Lung microvascular endothelial cell (primary cell): ENCODE data around the gene CFLAR. TPM values are rescaled to one million over a fixed set of nuclear protein-coding genes. Genes with fewer than 3 reads are reported as not detected.
"Not testable (repeated sequence)": the region's sequence is repeated elsewhere in the genome, so short reads cannot be mapped to it uniquely, and the experiment has no call there.

Experiments
- DNase-seq, 2 donors: peaks; one replicate each; pipeline versions ENCODE4 v3.0.0 to v3.0.0-alpha.2; 2010; ENCODE audit warnings: low read depth in 2 of 2
- total RNA-seq: library from RNA; depleted of rRNA; stranded (reverse); fragments of >200 nt; gene quantifications from 2 replicates; pipeline ENCODE4 v1.2.1, GENCODE V29; 2014

The CFLAR gene
- 79.1 and 101 TPM in 2 replicates for total RNA-seq

DNA sequence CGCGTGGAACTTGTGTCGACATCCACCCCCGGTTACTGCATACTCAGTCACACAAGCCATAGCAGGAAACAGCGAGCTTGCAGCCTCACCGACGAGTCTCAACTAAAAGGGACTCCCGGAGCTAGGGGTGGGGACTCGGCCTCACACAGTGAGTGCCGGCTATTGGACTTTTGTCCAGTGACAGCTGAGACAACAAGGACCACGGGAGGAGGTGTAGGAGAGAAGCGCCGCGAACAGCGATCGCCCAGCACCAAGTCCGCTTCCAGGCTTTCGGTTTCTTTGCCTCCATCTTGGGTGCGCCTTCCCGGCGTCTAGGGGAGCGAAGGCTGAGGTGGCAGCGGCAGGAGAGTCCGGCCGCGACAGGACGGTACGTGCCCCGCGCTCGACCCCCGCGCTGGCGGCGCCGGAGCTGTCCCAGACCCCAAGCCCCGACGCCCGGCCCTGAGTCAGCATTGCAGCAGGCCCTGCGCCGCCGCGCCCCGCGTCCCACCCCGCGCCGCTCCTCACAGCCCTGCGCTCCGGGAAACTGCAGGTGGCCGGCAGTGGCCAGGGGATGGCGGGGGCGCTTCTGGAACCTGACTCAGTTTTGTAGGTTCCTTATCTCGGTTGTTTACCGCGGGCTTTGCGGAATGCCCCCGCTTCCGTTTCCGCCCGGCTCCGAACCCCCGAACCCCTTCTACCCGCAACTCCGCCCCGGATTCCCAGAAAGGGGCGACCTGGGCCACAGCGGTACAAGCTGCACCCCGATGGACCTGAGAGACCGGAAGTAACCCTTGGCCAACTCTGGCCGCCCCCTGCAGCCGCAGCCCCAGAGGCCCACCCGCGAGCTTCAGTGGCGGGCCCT lies at the start of gene CFLAR:
Gene CFLAR, plus strand, starts transcription at position 50 of the 844 bp plus-strand sequence. CDS start 13,702 bp downstream, outside the sequence.
- peak; percentile 77 to 85 for DNase-seq

- DNase-seq, result peak in 1 of 2 donors; percentile 18
Observed at GRCh38 chr2:201070948-201071478, 45.0 kb upstream of the CFLAR start.

GRCh38 chr2:201071479-201072200 lies 44.3 kb upstream of the CFLAR start, which contains the start of the genes HYCC2 and NDUFB3:
TSS of gene HYCC2 (minus strand) at chr2:201071671. CDS start at chr2:201024009, 47,662 bp downstream.
TSS of gene NDUFB3 (plus strand) at chr2:201072001. CDS start at chr2:201078883, 6,882 bp downstream.
- DNase-seq, result peak; percentile 97

- peak in 1 of 2 donors; percentile 8 for DNase-seq
Observed at GRCh38 chr2:201072201-201072530, 43.8 kb upstream of the CFLAR start.

DNA sequence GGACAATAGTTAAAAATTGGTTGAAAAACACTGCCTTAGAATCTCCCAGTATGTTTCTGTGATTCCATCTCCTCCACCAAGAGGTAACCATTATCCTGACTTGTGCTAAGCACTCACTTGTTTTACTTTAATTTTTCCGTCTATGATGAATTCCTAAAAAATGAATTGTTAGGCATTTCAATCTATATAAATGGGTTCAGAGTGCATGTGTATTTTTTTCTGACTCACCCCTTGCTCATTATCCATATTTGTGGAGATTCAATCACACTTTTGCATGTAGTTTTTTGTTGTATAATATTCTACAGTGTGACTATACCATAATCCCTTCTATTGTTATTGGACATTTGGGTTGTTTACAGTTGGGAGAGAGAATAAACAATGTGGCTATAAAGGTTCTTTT lies 42.9 kb upstream of the CFLAR start:
- no peak for DNase-seq

DNA sequence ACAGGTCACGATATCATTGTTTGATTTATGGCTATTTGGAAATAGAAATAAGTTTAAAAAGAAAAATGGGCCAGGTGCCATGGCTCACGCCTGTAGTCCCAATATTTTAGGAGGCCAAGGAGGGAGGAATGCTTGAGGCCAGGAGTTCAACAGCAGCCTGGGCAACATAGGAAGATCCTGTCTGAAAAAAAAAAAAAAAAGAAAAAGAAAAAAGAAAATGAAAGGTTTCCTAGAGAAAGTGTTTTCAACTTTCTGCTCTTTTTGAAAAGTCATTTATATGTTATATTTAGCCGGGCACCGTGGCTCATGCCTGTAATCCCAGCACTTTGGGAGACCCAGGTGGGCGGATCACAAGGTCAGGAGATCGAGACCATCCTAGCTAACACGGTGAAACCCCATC lies 41.0 kb upstream of the CFLAR start:
- no peak for DNase-seq

GRCh38 chr2:201084863-201085262 lies 31.1 kb upstream of the CFLAR start:
- DNase-seq, result no peak

DNA sequence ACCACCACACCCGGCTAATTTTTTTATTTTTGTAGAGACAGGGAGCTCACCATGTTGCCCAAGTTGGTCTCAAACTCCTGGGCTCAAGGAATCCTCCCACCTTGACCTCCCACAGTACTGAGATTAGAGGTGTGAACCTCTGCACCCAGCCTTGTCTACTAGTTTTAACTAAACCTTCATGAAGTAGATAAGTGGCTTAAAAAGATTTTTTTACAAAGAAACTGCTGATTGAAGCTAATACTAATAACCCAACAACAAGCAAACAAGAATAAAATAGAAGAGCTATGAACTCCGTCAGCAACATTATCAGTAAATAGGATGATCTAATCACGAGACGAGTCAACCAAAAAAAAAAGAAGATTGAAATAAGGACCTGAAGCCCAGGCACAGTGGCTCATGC lies 25.4 kb upstream of the CFLAR start:
- DNase-seq, result no peak

- DNase-seq, result no peak
Observed at GRCh38 chr2:201093573-201093972, 22.4 kb upstream of the CFLAR start.

DNA sequence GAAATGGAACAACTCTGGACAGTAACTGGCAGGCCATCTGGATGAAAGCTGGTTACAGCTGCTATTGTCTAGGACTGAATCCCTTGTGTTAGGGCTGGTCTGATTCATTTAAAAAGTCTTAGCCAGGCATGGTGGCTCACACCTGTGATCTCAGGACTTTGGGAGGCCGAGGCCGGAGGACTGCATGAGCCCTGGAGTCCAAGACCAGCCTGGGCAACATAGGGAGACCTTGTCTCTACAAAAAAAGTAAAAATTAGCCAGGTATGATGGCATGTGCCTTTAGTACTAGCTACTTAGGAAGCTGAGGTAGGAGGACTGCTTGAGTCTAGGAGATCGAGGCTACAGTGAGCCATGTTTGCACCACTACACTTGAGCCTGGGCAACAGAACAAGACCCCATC lies 15.5 kb upstream of the CFLAR start:
- no peak for DNase-seq

DNA sequence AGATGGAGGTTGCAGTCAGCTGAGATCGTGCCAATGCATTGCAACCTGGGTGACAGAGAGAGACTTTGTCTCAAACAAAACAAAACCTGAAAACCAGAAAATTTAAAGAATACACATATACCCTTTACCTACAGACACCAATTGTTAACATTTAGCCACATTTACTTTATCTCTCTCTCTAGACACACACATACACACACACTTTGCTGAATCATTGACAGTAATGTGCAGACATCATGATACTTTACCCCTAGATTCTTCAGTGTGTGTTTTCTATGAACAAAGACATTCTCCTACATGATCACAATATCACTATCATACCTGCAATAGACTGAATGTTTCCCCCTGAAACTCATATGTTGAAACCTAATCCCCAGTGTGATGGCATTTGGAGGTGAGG lies 10.2 kb upstream of the CFLAR start:
- DNase-seq, result no peak

DNA sequence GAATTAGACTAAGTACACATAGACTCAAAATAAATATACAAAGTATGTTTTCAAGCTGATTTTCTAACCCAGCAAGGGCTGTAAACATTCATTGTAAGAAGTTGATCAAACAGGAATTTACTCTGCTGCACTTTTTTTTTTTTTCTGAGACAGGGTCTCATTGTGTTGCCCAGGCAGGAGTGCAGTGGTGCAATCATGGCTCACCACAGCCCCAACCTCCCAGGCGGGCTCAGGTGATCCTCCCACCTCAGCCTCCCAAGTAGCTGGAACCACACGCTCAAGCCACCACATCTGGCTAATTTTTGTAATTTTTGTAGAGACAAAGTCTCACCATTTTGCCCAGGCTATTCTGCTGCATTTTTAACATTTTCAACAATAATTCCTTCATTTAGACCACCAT lies 8.3 kb upstream of the CFLAR start:
- DNase-seq, result no peak

- DNase-seq, result no peak
Observed at GRCh38 chr2:201108341-201108740, 7.6 kb upstream of the CFLAR start.

DNA sequence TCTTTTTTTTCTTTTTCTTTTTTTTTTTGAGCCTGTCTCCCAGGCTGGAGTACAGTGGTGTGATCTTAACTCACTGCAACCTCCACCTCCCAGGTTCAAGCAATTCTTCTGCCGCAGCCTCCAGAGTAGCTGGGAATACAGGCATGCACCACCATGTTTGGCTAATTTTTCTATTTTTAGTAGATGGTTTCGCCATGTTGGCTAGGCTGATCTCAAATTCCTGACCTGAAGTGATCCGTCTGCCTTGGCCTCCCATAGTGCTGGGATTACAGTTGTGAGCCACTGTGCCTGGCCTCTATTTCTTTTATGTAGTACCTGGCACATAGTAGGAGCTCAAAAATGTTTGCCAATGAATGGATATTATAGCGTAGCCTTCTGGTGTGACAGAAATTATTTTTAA lies 6.8 kb upstream of the CFLAR start:
- DNase-seq, result no peak

DNA sequence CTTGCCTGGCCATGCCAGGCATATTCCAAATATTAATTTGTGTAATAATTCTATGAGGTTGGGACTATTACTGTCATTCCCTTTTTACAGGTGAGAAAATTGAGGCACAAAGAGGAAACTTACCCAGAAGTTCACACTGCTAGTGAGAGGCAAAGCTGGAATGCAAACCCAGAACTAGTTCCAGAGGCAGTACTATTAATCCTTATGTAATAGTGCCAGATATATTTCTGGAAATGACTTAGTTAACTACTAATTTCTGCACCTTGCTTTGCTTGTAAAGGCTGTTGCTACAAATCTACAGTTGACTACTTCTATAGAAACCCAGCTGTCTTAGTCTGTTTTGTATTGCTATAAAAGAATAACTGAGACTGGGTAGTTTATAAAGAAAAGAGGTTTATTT lies 5.3 kb upstream of the CFLAR start:
- DNase-seq, result no peak

GRCh38 chr2:201111096-201111495 lies 4.9 kb upstream of the CFLAR start:
- no peak for DNase-seq

DNA sequence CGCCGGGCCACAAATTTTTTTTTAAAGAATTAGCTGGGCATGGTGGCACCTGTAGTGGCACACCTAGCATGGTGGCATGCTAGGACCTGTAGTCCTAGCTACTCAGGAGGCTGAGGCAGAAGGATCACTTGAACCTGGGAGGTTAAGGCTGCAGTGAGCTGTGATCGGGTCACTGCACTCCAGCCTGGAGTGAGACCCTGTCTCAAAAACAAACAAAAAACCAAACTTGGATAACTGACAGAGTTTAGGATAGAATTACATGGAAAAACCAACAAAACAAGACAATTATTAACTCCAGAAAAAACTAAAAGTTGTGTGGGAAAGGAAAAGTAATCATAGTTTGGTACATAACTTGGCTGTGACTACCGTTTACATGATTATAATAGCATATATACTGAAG lies 1.6 kb upstream of the CFLAR start:
- DNase-seq, result peak in 1 of 2 donors; percentile 37

- DNase-seq, result peak in 1 of 2 donors; percentile 17
Observed at GRCh38 chr2:201114846-201115245, 1.1 kb upstream of the CFLAR start.

- peak; percentile 87 to 93 for DNase-seq
Observed at GRCh38 chr2:201116959-201117734, 1.2 kb downstream of the CFLAR start.

DNA sequence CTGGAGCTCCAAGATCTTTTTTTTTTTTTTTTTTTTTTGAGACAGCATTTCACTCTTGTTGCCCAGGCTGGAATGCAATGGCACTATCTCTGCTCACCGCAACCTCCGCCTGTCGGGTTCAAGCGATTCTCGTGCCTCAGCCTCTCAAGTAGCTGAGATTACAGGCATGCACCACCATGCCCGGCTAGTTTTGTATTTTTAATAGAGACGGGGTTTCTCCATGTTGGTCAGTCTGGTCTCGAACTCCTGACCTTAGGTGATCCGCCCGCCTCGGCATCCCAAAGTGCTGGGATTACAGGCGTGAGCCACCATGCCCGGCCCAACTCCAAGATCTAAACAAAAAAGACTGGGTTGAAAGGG lies 1.8 kb downstream of the CFLAR start:
- not testable (repeated sequence) for DNase-seq

- peak; percentile 88 to 89 for DNase-seq
Observed at GRCh38 chr2:201118121-201118960, 2.4 kb downstream of the CFLAR start.
